GM06990 (cell line): ENCODE results near the gene ENO2.

Source experiments
- DNase-seq: peaks from one replicate; pipeline ENCODE4 v3.0.0-alpha.2; 2011; ENCODE audit not compliant: insufficient read length; ENCODE audit errors: extremely low read depth
- H3K27me3 ChIP-seq: replicated peaks from 2 replicates; pipeline ENCODE4 v1.6.0; 2011; ENCODE audit warnings: low read length; ENCODE audit not compliant: control insufficient read depth, insufficient read depth
- H3K36me3 ChIP-seq: 2 replicates; pipeline ENCODE4 v1.5.1; 2011; ENCODE audit warnings: low read length; ENCODE audit not compliant: control insufficient read depth, insufficient read depth
- H3K4me3 ChIP-seq: replicated peaks from 2 replicates; pipeline ENCODE4 v1.5.1; 2011; ENCODE audit warnings: low read depth, mild to moderate bottlenecking, control low read depth, low read length
- CTCF ChIP-seq: IDR thresholded peaks from 2 replicates; pipeline ENCODE4 v1.5.1; 2011; ENCODE audit warnings: low read length, control low read depth, mild to moderate bottlenecking, inconsistent platforms; ENCODE audit not compliant: insufficient read depth, poor library complexity, severe bottlenecking

The ENO2 gene

GRCh38 chr12:6929466-6930452 is 15.4 kb downstream of the ENO2 start:
- no peak for DNase-seq
- no peaks in the 10 kb centered on the region for H3K27me3 ChIP-seq
- peak overlapping the region; percentile 89; the same call in 1 of the 2 replicates for H3K4me3 ChIP-seq
- no peak for TF ChIP-seq CTCF
- peaks cover 5% of the 10 kb centered on the region for H3K36me3 ChIP-seq

- no peaks in the 10 kb centered on the region for H3K27me3 ChIP-seq
- no peak for DNase-seq
- H3K4me3 ChIP-seq = no peak overlapping the region
- H3K36me3 ChIP-seq = peaks cover 14% of the 10 kb centered on the region
- TF ChIP-seq CTCF = no peak
These were observed 18.4 kb downstream of the ENO2 start for GRCh38 chr12:6932766-6933165.

- no peak for TF ChIP-seq CTCF
- DNase-seq = no peak
- H3K36me3 ChIP-seq = peaks cover 14% of the 10 kb centered on the region
- no peaks in the 10 kb centered on the region for H3K27me3 ChIP-seq
- H3K4me3 ChIP-seq = no peak overlapping the region
These were observed 19.7 kb downstream of the ENO2 start for GRCh38 chr12:6934110-6934509.

GRCh38 chr12:6935371-6936193 is 21.2 kb downstream of the ENO2 start:
- H3K27me3 ChIP-seq = no peaks in the 10 kb centered on the region
- H3K4me3 ChIP-seq = peak overlapping the region; percentile 5
- H3K36me3 ChIP-seq = peaks cover 14% of the 10 kb centered on the region
- DNase-seq = no peak
- TF ChIP-seq CTCF = no peak

- H3K4me3 ChIP-seq = peak overlapping the region; percentile 90
- H3K27me3 ChIP-seq = no peaks in the 10 kb centered on the region
- peaks cover 14% of the 10 kb centered on the region for H3K36me3 ChIP-seq
- no peak for DNase-seq
- TF ChIP-seq CTCF = no peak
These were observed 21.8 kb downstream of the ENO2 start for GRCh38 chr12:6936194-6936635.
